ENCODE measurements around the gene TAS2R30.
"Not testable (repeated sequence)": the region's sequence is repeated elsewhere in the genome, so short reads cannot be mapped to it uniquely, and the experiment has no call there.

The TAS2R30 gene

GRCh38 chr12:11111213-11111612, 23.2 kb downstream of the TAS2R30 start:
- DNase-seq: not testable (repeated sequence)

DNA sequence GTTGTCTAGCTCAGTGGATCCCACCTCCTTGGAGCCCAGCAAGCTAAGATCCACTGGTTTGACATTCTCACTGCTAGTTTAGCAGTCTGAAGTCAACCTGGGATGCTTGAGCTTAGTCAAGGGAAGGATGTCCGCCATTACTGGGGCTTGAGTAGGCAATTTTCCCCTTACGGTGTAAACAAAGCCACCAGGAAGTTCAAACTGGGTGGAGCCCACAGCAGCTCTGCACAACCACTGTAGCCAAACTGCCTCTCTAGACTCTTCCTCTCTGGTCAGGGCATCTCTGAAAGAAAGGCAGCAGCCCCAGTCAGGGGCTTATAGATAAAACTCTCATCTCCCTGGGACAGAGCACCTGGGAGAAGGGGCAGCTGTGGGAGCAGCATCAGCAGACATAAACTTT, 25.6 kb downstream of the TAS2R30 start:
- DNase-seq: no peak

- no peak for DNase-seq
Measured at GRCh38 chr12:11107719-11108118, 26.7 kb downstream of the TAS2R30 start.

DNA sequence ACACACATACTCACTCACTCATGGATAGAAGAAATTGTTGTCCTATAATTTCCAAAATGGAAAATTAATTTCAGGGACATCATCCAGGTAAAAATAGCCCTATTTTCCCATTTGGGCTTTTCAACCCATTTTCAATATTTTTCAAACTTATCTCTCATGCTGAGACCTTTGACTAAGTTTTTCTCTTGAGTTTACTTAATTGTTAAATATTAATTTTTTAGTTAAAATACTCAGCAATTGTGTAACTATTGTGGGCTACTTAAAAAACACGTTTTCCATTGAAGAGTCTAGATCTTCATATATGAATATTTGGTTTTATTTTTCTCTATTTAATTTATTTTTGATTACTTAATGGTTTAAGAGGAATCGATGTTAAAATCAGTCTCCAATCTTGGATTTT, 28.2 kb downstream of the TAS2R30 start:
- DNase-seq: no peak

GRCh38 chr12:11105546-11105945, 28.9 kb downstream of the TAS2R30 start:
- no peak for DNase-seq

DNA sequence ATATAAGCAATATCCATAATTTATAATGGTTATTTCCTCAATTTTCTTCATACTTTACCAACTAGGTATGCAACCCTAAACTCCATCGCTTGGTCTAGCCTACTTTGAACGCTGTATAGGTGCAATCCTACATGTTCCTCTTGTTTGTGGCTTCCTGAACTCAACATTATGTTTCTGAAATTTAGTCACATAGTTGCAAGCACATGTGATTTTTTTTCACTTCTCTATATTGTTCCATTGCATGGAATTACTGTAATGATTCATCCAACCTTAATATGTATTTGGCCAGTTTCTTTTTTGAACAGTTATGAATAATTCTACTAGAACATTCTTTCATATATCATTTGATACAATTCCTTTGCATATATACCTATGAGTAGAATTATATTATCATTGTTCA, 39.5 kb downstream of the TAS2R30 start:
- DNase-seq: not testable (repeated sequence)

- DNase-seq: no peak
Measured at GRCh38 chr12:11092128-11092527, 42.3 kb downstream of the TAS2R30 start, which contains the start of gene TAS2R43. TSS of gene TAS2R43 (minus strand) at chr12:11092313. CDS start at chr12:11092229, 84 bp downstream.

DNA sequence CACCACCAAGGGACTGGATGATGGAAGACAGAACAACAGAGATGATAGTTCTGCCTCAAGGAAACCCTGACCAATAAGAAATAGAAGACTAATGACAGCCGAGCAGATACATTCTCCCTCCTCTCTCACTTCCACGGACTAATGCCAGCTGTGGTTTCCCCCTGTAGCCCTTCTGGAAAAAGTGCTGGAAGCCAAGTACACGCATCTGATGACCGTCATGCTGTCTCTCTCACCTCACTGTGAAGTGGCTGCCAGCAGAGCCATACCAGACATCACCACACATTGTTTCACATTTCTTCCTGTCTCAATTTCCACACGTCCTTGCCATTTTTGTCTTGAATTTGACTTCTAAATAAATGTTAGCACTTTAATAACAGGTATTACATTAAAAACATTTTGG, 45.2 kb downstream of the TAS2R30 start:
- DNase-seq: no peak

DNA sequence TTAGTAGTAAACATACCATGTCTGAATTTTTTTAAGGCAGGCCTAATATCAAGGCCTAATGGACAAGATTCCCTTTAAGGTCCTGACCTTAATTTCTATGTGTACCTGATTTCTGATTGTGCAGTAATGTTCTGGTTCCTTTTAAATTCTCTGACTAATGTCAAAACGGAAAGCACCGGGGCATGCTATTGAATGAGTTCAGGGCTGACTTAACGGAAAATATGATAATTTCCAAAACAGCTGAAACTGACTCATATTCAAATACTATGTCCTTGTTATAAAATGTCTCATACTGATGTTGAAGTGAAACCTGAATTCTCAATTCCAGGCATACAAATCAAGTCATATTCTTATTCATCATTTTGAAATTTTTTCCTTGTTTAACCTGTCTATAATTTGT, 49.0 kb downstream of the TAS2R30 start:
- DNase-seq: no peak
